Thyroid gland (tissue), 4 donors: ENCODE measurements around the gene TLR5.

ENCODE experiments used
- POLR2A ChIP-seq, 2 donors: fragments of 450-650 bp; IDR thresholded peaks; one replicate each; pipeline ENCODE4 v1.6.1; 2017; ENCODE audit warnings: antibody characterized with exemption in 2 of 2, mild to moderate bottlenecking in 2 of 2, moderate library complexity in 1 of 2
- TF ChIP-seq, protein P1 (sequence below), 6 experiments: fragments of 200-600 bp in 3 of 6; fragments of 450-650 bp in 3 of 6; sonication (generic) in 3 of 6; IDR thresholded peaks; one replicate each; pipeline ENCODE4 v1.5.1; 2016 to 2019; ENCODE audit warnings: antibody characterized with exemption in 6 of 6, mild to moderate bottlenecking in 2 of 6, inconsistent platforms in 1 of 6, moderate library complexity in 1 of 6

DNA sequence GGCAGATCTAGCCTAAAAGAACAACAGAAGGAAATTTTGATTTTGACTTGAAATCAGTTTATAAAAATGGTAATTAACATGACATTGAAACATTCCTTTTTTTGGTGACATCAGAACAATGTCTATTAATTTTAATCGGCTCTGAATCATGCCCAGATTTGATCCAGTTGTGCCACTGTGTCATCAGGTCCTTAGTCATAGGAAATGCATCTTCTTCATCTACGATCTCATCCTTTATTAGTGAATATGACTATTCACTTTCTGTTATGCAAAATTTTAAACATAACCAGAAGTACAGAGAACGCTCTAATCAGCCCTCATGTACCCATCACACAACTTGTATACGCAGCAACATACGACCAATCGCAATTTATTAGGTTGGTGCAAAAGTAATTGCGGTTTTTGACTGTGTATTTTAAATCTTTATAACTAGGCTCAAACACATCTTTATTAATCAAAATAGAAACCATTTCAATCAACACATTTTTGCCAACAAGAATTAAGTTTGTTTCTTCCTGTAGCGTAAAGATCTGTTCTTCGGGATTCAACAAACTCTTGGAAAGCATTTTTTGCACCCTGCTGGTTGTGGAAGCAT, 40.3 kb upstream of the TLR5 start:
- TF ChIP-seq POLR2A (IDR thresholded peaks at IDR 0.05), result no peak
- TF ChIP-seq, protein P1, sequence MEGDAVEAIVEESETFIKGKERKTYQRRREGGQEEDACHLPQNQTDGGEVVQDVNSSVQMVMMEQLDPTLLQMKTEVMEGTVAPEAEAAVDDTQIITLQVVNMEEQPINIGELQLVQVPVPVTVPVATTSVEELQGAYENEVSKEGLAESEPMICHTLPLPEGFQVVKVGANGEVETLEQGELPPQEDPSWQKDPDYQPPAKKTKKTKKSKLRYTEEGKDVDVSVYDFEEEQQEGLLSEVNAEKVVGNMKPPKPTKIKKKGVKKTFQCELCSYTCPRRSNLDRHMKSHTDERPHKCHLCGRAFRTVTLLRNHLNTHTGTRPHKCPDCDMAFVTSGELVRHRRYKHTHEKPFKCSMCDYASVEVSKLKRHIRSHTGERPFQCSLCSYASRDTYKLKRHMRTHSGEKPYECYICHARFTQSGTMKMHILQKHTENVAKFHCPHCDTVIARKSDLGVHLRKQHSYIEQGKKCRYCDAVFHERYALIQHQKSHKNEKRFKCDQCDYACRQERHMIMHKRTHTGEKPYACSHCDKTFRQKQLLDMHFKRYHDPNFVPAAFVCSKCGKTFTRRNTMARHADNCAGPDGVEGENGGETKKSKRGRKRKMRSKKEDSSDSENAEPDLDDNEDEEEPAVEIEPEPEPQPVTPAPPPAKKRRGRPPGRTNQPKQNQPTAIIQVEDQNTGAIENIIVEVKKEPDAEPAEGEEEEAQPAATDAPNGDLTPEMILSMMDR (IDR thresholded peaks at IDR 0.05), result no peak
